ENCODE results near the gene TIMM17A.
"Not testable (repeated sequence)": the region's sequence is repeated elsewhere in the genome, so short reads cannot be mapped to it uniquely, and the experiment has no call there.

TIMM17A gene

DNA sequence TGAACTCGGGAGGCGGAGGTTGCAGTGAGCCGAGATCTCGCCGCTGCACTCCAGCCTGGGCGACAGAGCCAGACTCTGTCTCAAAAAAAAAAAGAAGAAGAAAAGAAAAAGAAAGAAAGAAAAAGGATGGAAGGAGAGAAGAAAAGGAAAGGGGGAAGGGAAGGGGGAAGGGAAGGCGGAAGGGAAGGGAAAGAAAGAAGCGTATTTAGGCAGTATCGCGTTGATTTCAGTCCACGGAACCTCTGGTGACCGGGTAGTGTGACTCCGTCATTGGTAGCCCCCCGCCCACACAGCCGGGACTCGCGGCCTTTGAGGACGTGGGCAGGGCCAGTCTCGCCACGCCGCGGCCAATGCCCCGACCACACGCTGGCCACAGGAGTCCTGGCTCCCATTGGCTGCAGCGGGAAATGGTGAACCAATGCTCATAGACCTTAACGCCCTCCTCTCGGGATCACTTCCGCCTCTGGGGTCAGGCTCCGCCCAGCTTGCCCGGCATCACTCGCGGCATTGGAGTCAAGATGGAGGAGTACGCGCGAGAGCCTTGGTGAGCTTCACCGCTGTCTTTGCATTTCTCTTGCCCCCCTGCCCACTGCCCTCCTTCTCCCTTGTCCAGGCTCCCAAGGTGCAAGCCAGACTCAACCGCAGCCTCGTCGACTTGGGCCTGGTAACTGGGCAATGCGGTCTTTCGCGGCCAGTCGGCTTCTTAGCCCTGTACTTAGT, at the start of gene TIMM17A:
TIMM17A (plus strand) TSS at position 495 of the 720 bp plus-strand sequence; CDS start at position 519, 24 bp downstream.
- DNase-seq: peak; percentile 98

DNA sequence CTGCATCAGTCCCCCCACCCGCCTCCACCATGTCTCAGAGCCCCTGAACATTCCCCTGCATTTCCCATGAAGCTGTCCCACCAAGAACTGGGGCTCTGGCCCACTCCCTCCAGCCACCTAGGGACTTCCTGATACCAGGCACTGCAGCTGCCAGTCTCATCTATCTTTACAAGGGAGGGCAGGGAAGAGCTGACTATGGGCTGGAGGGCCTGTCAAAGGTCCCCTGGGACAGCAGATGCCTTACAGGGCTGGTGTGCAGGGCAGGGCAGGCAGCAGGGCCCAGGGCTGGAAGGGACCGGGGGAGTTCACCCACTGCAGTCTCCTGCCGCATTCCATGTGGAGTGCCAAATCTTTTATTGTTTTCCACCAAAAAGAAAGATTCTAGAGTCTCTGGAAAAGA, 49.0 kb upstream of the TIMM17A start:
- no peak for DNase-seq

DNA sequence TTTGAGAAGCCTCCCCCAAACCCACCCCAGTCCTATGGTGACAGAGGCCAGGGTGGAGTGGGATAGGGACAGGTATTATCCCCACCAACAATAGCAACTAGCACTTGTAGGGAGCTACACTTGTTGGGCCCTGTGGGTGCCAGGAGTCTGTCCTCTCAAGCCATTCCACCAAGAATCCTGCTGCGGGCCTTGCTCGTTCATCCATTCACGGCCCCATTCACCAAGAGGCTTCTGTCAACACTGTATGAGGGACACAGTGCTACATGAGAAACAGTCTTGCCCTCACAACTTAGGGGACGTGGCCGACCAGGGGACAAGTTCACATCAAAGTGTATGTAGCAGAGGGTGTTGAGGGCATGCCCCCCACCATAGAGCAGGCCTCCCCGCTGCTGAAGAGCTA, 47.7 kb upstream of the TIMM17A start:
- no peak for DNase-seq

DNA sequence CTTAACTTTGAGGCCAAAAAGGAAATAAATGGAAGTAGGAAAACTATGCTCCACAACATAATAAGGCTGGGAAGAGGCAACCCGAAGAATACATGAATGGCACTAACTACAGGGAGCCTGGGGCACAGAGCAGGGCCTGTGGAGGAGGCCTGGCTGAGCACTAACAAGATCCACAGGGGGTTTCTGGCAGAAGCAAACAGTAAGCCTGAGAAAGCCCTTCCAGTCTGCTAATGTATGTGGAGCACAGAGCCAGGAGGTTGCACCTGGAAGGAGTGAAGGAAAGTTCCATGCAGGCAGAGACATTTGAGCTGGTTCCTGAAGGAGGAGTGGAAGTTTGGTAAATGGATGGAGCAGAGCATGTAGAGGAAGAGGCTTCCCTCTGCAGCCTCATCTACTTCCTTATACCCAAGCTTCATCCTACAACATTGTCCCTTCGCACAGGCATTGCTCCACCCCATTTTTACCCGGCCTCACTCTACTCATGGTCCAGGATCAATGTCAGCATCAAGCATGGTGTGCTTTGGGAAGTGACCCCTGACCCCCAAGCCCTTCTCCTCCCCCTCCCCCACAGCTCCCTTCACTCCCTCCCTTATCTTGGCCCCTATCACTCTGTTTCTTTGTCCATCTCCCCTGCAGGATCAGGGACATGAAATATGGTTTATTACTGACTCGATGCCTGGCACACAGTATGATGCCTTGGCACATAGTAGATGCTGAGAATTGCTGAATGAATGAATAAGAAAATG, 43.3 kb upstream of the TIMM17A start:
- no peak for DNase-seq

DNA sequence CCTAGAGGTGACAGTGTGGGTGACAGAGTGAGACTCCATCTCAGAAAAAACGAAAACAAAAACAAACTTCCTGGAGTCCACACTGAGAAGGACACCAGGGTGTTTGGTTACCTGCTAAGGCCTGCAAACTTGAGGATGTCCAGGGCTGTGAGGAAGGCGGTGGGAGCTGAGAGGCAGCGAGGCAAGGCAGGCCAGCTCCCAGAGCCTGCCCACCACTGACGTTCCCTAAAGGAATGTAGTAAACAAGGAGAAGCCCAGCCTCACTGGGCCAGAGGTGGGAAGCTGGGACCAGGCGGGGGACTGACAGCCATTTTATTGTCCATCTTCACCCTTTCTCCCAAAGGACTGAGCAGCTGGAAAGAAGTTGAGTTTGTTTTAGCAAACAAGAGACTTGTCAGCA, 42.5 kb upstream of the TIMM17A start:
- DNase-seq: no peak

DNA sequence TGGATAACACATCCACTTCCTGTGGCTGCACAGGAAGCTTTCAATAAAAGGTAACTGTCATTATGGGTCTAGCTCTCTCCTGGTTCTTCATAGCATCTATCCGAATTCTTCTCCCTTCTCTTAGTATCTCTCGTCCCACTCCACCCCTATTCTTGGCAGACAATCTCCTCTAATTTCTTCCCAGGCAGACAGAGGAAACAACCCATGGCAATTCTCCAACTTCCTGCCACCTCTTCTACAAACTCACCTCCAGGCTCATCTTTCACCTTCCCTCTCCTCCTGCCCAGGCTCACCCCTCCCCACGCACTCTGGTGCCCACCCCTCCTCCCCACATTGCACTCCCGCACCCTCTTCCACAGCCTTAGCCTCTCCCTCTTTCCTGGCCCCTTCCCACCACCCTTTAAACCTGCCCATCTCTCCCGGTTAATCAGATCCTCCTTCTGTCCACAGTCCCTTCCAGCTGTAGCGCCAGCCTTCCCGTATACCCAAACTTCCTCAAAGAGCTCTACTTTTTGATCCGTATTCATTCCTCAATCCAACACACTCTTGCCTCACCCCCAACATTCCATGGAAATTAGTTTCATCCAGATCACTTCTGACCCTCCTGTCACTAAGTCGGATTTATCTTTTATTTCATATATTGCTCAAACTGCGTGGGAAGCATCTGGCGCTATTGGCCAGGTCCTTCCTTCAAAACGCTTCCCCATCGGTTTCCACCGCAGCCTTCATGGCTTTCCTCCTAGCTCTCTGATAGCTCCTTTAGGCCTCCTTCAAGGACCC, 40.7 kb upstream of the TIMM17A start:
- DNase-seq: no peak

DNA sequence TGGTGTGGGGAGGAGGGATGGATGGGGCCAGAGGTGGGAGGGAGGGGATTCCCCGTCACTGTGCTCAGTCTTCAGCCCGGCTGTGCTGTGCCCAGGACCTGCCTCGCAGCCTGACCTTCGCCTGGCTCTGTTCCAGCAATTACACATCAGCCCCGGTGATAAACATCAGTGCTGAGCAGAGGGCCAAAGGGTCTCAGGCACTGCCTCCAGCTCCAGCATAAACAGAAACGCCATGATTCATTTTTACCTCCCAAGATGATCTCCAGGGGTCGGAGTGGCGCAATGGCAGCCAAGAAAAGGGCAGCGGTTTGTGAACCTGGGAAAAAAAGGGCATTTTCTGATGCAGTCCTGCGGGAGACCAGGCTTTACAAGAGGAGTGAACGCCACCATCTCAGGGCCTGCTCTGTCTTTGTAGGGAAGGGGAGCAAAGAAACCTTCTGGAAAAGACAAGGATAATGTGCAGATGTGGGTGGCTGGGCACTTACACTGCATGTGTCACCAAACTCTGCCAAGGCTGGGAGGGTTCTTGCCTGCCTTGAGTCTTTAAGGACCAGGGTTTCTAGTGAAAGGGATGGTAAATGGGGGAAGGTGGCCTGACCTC, 38.6 kb upstream of the TIMM17A start:
- DNase-seq: peak; percentile 36

DNA sequence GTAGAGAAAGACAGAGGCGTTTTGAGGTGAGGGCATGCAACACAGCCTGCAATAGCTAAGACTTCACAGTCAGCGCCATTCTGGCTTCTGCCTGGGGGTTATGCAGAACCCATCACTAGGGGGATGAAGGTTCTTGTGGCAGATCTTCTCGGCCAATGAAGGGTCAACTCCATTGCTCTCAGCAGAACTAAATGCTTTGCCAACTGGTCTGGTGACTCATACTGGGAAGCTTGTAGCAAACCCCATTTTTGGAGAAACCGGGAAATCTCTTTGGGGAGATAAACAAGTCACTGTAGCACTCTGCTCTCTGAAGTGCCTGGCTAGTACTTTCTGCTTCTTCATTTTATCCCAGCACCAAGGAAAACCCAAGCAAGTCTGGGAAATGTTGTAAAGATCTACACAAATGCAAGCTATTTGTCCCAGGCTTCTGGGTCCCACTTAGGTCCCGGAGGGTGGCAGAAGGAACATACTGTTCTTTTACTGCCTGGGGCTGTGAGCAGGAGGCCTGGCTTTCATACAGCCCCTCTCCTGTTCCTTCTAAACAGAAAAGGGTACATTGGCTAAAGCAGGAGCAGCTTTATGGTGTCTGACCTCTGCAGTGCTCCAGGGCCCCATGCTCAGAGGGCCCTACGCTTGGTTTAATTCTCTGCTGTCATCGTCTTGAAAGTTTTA, 37.8 kb upstream of the TIMM17A start:
- no peak for DNase-seq

DNA sequence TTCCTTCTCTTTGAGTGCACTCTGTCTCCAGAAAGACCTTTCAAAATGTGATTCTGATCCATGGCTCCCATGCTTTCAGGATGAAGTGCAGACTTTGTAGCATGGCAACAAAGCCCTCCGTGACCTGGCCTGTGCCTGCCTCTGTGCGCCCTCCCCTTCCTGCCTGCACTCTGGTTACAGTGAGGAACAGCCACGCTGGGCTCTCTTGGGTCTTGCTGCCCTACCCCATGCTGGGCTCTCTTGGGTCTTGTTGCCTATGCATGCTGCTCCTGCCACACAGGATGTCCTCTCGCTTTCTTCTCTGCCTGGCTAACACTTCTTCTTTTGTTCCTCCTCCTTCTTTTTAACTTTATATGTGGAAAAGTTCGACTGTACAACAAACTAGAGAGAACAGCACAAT, 37.0 kb upstream of the TIMM17A start:
- DNase-seq: no peak

DNA sequence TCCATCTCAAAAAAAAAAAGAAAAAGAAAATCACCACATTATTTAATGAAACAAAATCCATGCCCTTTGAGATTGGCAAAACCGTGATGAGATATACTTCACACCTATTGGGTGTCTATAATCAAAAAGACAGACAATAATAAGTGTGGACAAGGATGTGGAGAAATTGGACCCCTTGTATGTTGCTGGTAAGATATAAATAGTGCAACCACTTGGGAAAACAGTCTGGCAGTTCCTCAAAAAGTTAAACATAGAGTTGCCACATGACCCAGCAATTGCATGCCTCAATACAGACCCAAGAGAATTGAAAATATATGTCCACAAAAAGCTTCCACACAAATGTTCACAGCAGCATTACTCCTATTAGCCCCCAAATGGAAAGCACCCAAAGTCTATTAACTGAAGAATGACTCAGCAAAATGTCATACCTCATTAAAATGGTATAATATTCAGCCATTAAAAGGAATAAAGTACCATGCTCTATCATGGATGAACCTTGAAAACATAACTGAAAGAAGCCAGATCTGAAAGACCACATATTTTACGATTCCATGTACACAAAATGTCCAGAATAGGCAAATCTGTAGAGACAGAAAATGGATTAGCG, 33.2 kb upstream of the TIMM17A start:
- peak; percentile 6 for DNase-seq

DNA sequence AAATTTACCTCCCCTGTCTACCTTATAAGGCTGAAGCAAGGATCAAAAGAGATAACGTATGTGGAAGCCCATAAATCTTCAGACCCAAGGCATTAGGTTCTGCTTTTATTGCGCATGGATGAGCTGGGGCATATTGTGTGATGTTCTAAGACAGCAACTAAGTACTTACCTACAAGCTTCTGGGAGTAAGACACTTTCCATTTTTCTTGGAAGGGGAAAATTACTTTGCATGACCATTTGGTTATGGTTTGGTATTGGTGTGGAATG, 30.1 kb upstream of the TIMM17A start:
- DNase-seq: no peak

DNA sequence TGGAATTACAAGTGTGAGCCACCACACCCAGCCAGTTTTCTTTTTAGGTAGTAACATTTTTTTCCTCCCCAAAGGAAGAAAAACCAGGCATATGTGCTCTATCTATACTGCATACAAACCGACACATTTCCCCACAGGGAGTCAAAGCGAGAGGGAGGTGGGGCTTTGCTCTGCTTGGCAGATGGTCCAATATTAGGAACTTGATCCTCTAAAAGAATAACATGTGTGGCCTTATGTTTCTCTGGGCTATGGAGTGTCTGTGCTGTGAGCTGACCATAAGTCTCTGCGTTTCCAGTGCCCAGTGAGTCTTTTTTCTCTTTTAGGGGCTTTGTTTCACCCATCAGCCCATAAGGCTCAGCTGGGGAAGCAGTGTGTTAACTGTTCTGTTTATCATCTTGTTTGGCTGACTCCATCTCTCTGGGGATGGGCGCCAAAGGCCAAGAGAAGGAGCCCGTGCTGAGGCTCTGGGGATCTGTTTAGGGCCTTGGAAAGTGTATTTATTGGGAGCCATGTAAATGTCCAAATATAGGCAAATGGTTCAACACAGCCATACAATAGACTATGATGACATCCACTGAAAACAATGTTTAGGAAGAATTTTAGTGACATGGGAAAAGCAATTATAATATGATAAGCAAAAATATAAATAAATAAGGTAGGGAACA, 29.2 kb upstream of the TIMM17A start:
- no peak for DNase-seq

DNA sequence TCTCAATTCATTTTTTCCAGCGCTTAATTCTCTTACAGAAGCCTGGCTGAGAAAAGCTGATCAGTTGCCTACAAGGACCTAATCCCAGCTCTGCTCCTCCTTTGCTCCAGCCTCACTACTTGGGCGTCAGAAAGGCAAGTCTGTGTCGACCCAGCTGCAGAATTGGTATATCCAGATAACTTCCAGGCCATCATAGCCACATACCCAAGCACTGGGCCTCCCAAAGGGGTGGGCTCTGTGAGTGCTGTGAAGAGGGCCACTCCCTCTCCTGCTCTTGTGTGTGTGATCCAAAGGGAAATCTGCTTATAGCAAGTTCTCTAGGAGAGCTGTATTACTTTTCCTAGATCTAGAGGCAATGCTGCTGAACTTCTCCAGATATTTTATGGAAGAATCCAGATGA, 27.0 kb upstream of the TIMM17A start:
- DNase-seq: no peak

DNA sequence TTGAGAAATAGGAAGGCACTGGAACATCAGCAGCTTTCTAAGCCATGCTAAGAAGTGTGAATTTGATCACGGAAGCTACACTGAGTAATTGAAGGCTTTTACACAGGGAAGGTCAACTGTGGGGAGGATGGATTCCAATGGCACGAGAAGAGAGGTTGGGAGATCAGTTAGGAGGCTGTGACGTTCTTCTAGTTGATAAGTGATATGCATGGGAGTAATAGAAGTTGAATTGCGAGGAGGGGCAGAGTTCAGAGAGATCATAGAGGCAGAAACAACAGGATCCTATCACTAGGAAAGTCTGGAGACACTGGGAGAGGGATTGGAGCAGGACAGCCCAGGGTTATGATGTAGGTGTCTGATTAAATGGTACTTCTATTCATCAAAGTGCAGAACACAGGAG, 25.2 kb upstream of the TIMM17A start:
- DNase-seq: no peak

DNA sequence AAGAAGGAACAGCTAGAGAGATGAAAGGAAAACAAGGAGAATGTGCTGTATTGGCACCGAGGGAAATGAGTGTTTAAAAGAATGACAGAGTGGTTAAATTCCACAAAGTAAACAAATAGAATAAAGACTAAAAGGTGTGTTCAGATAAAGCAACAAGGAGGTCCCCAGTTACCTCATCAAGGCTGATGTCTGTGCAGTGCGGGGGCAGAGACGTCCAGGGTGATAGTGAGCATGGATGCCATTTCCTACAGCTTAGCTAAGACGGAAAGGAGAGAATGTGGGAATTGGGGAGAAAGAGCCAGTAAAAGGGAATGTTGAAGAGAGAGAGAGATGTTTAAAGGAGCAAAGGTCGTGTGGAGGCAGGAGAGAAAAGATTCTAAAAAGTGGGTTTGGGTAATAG, 24.5 kb upstream of the TIMM17A start:
- DNase-seq: no peak

DNA sequence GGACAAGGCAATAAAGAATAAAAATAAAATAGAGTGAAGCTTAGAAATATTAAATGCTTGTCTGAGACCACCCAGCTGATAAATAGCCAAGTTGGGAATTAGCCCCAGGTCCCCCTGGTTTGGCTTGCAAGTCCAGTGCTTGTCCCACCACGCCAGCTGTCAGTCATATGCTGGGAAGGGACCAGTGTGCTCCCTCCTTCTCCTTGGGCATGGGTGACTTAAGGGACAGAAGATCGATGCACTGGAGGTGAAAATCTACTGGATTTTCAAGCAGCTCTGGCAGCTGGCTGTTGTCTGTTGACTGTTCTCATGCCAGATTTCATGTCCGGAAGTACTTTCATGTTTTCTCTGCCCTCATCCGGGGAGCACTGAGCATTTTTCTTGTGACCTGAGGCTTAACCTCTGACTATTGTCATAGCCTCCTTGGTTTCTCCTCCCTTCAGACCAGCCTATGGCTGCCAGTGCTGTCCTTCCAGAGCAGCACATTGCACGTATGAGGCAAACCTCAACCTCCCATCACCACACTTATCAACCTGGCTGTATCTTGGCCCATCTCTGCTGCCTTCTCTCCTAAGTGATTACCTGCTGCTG, 21.4 kb upstream of the TIMM17A start:
- DNase-seq: no peak

DNA sequence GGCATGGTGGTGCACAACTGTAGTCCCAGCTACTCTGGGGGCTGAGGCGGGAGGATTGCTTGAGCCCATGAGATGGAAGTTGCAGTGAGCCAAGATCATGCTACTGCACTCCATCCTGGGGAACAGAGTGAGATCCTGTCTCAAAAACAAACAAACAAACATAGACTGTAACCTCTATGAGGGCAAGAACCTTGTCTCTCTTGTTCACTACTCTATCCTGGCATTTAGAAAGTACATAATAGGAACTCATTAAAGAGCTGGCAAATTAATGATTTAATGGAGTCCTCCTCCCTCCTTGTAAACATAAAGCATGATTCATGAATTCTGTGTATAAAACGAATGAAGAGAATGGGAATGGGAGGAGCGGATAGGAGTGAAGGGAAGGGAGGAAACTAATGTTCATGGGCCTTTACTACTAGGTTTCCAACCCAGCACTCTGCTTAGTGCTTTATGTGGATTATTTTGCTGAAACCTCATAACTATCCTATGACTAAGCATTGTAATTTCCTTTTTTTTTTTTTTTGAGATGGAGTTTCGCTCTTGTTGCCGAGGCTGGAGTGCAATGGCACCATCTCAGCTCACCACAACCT, 17.6 kb upstream of the TIMM17A start:
- DNase-seq: no peak

DNA sequence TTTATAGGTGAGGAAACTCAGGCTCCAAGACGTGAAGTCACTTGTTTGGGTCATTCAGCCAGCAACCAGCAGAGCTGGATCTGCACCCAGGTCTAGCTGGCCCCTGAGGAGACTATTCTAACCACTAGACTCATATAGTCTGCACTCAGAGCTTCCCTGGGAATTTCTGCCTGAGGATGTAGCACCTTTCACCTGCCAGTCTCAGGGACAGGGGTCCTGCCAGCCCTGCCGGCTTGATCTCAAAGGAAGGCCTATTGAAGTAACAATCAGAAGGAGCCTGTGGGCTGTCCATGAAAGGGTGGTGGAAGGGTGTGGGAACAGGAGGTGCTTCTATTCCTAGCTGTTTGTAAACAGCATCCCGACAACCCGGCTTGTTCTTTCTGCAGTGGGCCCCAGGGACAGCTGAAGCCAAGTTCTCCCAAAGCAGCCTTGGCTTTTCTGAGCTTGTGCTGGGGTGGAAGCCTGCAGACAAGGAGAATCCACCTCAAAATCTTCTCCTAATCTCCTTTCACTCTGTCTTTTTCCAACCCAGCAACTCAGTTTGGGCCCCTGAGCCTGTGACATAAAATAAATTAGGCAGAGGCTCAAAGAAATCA, 16.8 kb upstream of the TIMM17A start:
- no peak for DNase-seq

DNA sequence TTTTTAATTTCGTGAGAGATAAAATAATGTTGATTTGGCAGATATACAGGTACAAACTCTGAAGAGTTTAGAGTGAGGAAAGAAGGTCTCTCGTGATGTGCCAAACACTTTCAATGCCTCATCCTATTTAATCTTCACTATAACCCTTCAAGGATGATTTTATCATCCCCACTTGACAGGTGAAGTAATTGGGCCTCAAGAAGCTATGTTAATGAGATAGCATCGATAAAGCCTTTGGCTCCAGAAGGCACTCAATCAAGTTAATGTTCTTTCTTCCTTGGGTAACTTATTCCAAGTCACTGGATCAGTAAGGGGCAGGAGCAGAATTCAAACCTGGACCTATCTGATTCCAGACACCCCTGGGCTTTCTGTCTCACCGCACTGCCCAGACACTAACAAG, 16.2 kb upstream of the TIMM17A start:
- no peak for DNase-seq

DNA sequence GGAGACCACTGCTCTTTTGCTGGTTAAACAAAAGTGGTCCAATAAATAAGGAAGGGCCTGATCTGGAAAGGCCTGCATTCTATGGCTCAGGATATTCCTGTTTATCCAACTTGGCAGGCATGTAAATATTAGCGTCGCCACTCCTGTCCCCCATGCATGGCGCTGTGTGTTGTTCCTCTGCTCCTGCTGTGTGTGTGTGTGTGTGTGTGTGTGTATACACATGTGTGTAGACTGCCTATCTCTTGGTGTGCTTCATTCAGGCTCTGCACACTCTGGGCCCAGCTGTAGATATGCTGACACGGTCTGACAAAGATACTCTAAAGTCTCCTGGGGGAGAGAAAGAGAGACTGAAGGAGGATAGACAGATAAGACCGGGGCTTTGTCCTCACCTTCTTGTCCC, 15.7 kb upstream of the TIMM17A start:
- DNase-seq: no peak

DNA sequence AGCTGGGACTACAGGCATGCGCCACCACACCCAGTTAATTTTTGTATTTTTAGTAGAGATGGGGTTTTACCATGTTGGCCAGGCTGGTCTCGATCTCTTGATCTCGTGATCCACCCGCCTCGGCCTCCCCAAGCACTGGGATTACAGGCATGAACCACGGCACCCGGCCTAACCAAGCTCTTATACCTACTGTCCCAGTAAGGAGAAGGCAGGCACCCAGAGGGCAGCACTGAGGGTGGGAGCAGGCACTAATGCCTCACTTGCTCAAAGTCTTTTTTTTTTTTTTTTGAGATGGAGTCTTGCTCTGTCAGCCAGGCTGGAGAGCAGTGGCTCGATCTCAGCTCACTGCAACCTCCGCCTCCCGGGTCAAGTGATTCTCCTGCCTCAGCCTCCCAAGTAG, 15.0 kb upstream of the TIMM17A start:
- not testable (repeated sequence) for DNase-seq

All from hematopoietic multipotent progenitor cell treated with erythropoietin and hydrocortisone succinate and interleukin-3 and kit ligand, for 8 days (in vitro differentiated cells).